Smooth muscle cell (in vitro differentiated cells): ENCODE data around the gene BMP6. TPM values are rescaled to one million over a fixed set of nuclear protein-coding genes. Genes with fewer than 3 reads are reported as not detected.

Source experiments
- DNase-seq: peaks from one replicate; lab custom pipeline; 2025; ENCODE audit not compliant: unreplicated experiment; lab: John Stamatoyannopoulos, UW
- H2AFZ ChIP-seq: fragments of 200-600 bp; sonication (generic); 2 replicates; pipeline ENCODE4 v1.6.0; 2016; ENCODE audit warnings: antibody characterized with exemption, low read depth, mild to moderate bottlenecking
- H3F3A ChIP-seq: fragments of 200-600 bp; sonication (generic); 2 replicates; pipeline ENCODE4 v1.6.0; 2017; ENCODE audit warnings: antibody characterized with exemption, low read depth
- H3K27ac ChIP-seq: fragments of 200-600 bp; sonication (generic); 2 replicates; pipeline ENCODE4 v1.5.1; 2016; ENCODE audit warnings: low read depth, mild to moderate bottlenecking
- H3K27me3 ChIP-seq: fragments of 200-600 bp; sonication (generic); 2 replicates; pipeline ENCODE4 v1.6.1; 2016; ENCODE audit warnings: low read depth, mild to moderate bottlenecking
- H3K36me3 ChIP-seq: fragments of 200-600 bp; sonication (generic); 2 replicates; pipeline ENCODE4 v1.5.1; 2016; ENCODE audit warnings: low read depth
- H3K4me1 ChIP-seq: fragments of 200-600 bp; sonication (generic); 2 replicates; pipeline ENCODE4 v1.5.1; 2016; ENCODE audit warnings: low read depth
- H3K4me2 ChIP-seq: fragments of 200-600 bp; sonication (generic); 2 replicates; pipeline ENCODE4 v1.6.0; 2016; ENCODE audit warnings: mild to moderate bottlenecking
- H3K4me3 ChIP-seq: fragments of 200-600 bp; sonication (generic); 2 replicates; pipeline ENCODE4 v1.5.1; 2016; ENCODE audit warnings: mild to moderate bottlenecking
- H3K79me2 ChIP-seq: fragments of 200-600 bp; sonication (generic); 2 replicates; pipeline ENCODE4 v1.6.0; 2016; ENCODE audit warnings: low read depth, mild to moderate bottlenecking
- H3K9ac ChIP-seq: fragments of 200-600 bp; sonication (generic); 2 replicates; pipeline ENCODE4 v1.6.0; 2016; ENCODE audit warnings: low read depth
- H3K9me3 ChIP-seq: fragments of 200-600 bp; sonication (generic); replicated peaks from 2 replicates; pipeline ENCODE4 v1.5.1; 2016; ENCODE audit warnings: low read depth
- H4K20me1 ChIP-seq: fragments of 200-600 bp; sonication (generic); 2 replicates; pipeline ENCODE4 v1.6.0; 2016; ENCODE audit warnings: low read depth
- WGBS: methylation state at CpG from one replicate; pipeline ENCODE4 v1.1.7; 2016; ENCODE audit warnings: low lambda C conversion rate; 5-methylcytosine and 5-hydroxymethylcytosine counted together
- polyA plus RNA-seq: library from polyadenylated mRNA; unstranded; fragments of >200 nt; fragmentation: Nextera tagmentation; extraction: Ambion mirVana; gene quantifications from 2 replicates; pipeline ENCODE4 v1.2.1, GENCODE V29; 2016
- total RNA-seq: library from RNA; depleted of rRNA; stranded (reverse); fragments of >200 nt; gene quantifications from 2 replicates; pipeline ENCODE4 v1.2.3, GENCODE V29; 2014
- TF ChIP-seq, protein P1 (sequence below): fragments of 200-600 bp; sonication (generic); IDR thresholded peaks from 2 replicates; pipeline ENCODE4 v1.5.1; 2017; ENCODE audit warnings: borderline replicate concordance, mild to moderate bottlenecking, antibody characterized with exemption; ENCODE audit not compliant: insufficient read depth, poor library complexity, severe bottlenecking

The BMP6 gene
- total RNA-seq: 14.5 and 14.7 TPM in 2 replicates
- polyA plus RNA-seq: 10.1 and 17.0 TPM in 2 replicates

DNA sequence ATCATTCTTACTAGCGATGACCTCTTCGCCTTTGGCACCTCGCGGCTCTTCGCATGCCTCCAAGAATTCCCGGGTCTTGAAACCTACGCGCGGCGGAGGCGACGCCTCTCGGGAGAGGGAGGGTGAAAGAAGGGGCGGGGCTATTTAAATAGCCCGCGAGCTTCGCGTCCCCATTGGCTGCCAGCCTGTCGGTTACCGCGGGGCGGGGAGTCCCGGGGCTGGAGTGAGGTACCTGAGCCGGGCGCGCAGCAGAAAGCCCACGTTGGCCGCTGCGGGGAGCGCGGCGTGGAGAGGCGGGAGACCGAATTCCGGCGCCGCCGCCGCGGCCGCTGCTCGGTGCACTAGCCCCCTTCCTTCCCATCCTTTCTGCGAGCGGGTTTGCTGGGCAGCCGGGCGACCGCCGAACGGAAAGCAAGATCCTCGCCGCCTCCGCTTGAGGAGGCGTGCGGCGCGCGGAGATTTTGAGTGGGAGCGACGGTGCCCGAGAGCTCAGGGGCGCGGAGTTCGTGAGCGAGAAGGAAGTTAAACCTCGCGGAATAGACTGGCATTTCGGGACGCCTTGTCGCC, at the start of gene BMP6:
Gene BMP6, plus strand, starts transcription at position 251 of the 567 bp plus-strand sequence. CDS start 857 bp downstream, outside the sequence.
- peak; percentile 40 for DNase-seq
- Histone ChIP-seq H4K20me1 (peaks cover 3% of the 10 kb centered on the region), H3K4me1 (peaks cover 28% of the 10 kb centered on the region), H3F3A (peaks cover 17% of the 10 kb centered on the region), H3K27me3 (peaks cover 41% of the 10 kb centered on the region), H3K36me3 (no peaks in the 10 kb centered on the region), H3K9ac (no peak within 1 kb of the TSS), H2AFZ (peak within 1 kb of the TSS; percentile 73), H3K79me2 (no peaks in the 10 kb centered on the region), H3K27ac (no peak within 1 kb of the TSS), H3K4me2 (peak within 1 kb of the TSS; percentile 93), H3K9me3 (no peaks in the 10 kb centered on the region), H3K4me3 (peak within 1 kb of the TSS; percentile 60)
- 1% methylated on average over 68 of the region's 69 CpGs for WGBS
- TF ChIP-seq, protein P1, sequence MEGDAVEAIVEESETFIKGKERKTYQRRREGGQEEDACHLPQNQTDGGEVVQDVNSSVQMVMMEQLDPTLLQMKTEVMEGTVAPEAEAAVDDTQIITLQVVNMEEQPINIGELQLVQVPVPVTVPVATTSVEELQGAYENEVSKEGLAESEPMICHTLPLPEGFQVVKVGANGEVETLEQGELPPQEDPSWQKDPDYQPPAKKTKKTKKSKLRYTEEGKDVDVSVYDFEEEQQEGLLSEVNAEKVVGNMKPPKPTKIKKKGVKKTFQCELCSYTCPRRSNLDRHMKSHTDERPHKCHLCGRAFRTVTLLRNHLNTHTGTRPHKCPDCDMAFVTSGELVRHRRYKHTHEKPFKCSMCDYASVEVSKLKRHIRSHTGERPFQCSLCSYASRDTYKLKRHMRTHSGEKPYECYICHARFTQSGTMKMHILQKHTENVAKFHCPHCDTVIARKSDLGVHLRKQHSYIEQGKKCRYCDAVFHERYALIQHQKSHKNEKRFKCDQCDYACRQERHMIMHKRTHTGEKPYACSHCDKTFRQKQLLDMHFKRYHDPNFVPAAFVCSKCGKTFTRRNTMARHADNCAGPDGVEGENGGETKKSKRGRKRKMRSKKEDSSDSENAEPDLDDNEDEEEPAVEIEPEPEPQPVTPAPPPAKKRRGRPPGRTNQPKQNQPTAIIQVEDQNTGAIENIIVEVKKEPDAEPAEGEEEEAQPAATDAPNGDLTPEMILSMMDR: no peak

DNA sequence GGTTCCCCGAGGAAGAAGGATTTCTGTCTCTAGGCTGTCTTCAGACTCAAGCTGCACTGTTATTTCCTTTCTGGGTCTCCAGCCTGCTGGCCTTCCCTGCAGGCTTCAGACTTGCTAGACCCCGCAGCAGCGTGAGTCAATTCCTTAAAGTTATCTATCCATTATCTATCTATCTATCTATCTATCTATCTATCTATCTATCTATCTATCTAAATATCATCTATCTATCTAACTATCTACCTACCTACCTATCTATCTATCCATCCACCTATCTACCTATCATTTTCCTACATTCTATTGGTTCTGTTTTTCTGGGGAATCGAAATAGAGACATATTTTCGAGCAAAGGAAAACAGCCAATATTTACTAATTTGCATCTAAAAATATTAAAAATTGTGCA, 48.7 kb upstream of the BMP6 start:
- Histone ChIP-seq H4K20me1 (no peaks in the 10 kb centered on the region), H3K4me2 (no peak overlapping the region), H3K4me3 (no peak overlapping the region), H3K9ac (no peak overlapping the region), H2AFZ (no peak overlapping the region), H3K27ac (no peak overlapping the region), H3K9me3 (no peaks in the 10 kb centered on the region), H3K4me1 (peaks cover 13% of the 10 kb centered on the region), H3K79me2 (no peaks in the 10 kb centered on the region), H3F3A (no peaks in the 10 kb centered on the region), H3K27me3 (no peaks in the 10 kb centered on the region), H3K36me3 (no peaks in the 10 kb centered on the region)
- no peak for DNase-seq
- TF ChIP-seq, protein P1: no peak
- 91% methylated on average over 5 of the region's 5 CpGs for WGBS

DNA sequence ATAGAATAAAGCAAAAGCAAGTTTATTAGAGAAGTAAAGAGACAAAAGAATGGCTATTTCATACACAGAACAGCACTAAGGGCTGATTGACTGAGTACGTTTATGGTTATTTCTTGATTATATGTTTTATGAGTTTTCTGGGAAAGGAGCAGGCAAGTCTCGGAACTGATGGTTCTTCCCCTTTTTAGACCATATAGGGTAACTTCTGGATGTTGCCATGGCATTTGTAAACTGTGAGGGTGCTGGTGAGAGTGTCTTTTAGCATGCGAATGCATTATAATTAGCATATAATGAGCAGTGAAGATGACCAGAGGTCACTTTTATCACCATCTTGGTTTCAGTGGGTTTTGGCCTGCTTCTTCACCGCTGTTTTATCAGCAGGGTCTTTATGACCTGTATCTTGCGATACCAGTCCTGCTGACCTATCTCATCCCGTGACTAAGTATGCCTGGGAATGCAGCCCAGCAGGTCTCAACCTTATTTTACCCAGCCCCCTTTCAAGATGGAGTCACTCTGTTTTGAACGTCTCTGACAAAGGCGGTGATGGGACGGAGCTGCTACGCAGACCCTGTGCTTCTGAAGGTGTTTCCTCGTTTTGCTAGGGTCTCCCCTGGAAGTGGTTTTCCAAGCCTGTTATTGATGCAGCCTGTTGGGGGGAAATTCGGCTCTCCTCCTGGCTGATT, 45.4 kb upstream of the BMP6 start:
- no peaks in the 10 kb centered on the region for H3K79me2 ChIP-seq
- TF ChIP-seq, protein P1: no peak
- H3K4me2 ChIP-seq: no peak overlapping the region
- no peaks in the 10 kb centered on the region for H3K36me3 ChIP-seq
- no peaks in the 10 kb centered on the region for H3K9me3 ChIP-seq
- H4K20me1 ChIP-seq: no peaks in the 10 kb centered on the region
- no peaks in the 10 kb centered on the region for H3F3A ChIP-seq
- H3K4me1 ChIP-seq: peaks cover 8% of the 10 kb centered on the region
- no peak overlapping the region for H3K4me3 ChIP-seq
- no peak overlapping the region for H3K27ac ChIP-seq
- 75% methylated on average over 12 of the region's 12 CpGs for WGBS
- no peaks in the 10 kb centered on the region for H3K27me3 ChIP-seq
- H2AFZ ChIP-seq: no peak overlapping the region
- DNase-seq: no peak
- H3K9ac ChIP-seq: no peak overlapping the region
